GM19035 (cell line): ENCODE measurements around the gene HMGN3.
A peak's percentile ranks its signal among the peaks of the same experiment; 100 is the strongest.

Experiments
- ATAC-seq: cut with Tn5 transposase; IDR thresholded peaks from one replicate; pipeline ENCODE4 v1.9.1; 2021; ENCODE audit not compliant: unreplicated experiment

Gene HMGN3

DNA sequence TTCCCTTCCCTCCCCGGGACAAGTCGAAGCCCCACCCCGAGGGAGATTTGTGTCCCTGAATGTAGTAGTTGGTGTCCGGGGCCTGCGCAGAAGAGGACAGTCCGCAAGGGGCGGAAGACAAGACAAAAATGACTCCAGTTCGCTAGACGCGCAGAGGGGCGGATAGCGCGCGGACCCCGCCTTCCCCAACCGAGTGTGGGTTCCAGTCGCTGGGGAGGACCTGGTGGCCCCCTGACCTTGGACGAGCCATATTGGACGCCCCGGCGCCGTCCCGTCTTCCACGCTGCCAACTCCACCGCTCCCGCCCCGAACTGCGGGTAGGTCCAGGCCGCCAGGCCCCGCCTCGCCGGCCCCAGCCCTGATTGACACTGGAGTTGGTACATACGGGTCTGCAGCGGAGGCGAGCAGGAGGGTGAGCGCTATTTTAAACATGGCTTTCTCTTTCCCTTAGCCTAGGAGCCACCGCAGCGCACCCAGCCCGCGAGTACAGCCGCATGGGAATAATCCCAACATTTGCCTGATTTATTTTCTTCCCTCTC lies 802 bp downstream of the HMGN3 start:
- ATAC-seq, result peak; percentile 71

DNA sequence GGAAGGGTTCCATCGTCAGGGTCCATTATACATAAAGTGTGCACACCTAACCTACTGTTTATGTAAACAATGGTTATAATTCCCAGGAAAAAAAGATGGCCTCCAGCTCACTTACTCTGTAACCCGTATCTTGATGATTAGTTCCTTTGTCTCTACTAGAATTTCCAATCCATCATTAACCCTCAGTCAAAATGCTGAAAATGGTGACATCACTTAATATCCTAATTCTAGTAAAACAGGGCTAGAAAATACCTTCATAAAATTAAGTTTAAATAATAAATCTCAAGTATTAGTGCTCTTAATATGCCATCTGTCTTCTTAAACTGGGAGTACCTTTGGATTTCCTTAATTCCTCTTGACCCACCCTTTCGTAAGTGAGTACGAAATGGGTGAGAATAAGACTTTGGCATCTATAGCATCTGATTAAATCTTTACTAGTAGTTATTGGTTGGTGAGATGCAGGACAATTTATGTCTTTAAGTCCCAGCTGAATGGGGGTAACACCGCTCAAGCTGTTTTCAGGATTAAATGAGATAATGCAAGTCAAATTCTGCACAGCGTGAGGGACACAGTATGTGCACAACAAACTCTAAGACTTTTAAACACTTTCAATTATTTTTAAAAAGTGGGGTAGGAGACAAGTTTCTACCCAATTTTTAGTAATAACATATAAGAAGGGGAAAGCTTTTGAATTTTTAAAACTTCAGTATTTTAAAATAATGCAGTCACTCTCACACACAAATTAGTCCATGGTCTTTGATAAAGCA lies 1.6 kb downstream of the HMGN3 start:
- no peak for ATAC-seq

DNA sequence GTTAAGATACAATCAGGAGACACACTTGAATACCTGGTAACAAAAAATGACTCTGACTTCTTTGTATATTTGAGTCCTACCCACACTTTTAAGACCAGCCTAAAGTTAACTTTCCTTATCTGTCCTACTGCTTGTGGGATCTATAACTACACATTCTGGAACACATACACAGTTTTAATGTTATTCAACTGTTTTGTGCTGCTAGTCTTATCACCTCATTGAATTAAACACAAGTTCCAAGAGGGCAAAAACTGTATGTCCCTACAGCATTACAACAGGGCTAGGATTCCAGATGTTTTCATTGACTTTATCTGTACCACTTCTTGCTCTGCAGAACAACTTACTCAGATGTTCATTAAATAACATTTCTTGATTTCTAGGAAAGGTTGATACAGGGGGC lies 2.8 kb downstream of the HMGN3 start:
- no peak for ATAC-seq

- no peak for ATAC-seq
These were observed 3.4 kb downstream of the HMGN3 start for GRCh38 chr6:79231101-79231500.

GRCh38 chr6:79230149-79230548 lies 4.3 kb downstream of the HMGN3 start:
- ATAC-seq, result no peak

GRCh38 chr6:79227445-79227844 lies 7.0 kb downstream of the HMGN3 start:
- no peak for ATAC-seq

GRCh38 chr6:79226660-79227059 lies 7.8 kb downstream of the HMGN3 start:
- ATAC-seq, result no peak

DNA sequence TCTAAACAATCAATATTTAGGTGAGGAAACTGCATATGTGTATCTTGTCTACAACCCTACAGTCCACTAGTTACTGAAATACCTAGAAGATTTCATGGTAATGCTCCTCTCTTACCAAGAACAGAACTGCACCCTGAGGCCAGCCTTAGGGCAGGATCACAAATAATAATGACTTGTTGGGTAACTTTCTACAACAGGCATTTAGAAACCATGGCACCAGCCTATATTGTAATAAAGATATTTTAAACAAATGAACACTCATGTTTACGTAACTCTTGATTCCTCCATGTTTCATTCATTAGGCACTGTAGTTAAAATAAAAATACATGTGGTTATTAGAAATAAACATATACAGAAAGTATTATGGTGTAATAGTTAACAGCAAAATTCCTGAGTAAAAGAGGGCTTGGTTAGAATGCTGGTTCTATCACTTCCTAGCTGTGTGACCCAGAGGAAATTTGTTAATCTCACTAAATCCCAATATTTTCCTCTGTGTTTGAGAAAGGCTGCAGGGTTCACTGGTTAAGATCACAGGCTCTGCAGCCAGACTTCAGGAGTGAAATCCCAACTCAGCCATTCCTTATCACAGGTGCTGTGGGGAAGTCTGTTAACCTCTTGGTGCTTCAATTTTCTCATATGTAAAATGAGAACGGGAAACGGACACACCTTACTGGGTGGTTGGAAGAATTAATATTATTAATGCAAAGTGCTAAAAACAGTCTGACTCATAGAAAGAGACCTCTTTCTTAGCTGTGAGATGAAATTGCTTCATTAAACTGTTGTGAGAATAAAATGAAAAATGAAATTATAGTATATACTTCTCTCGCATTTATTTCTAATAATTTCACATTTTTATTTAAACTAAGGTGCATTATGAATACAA lies 8.5 kb downstream of the HMGN3 start:
- no peak for ATAC-seq

DNA sequence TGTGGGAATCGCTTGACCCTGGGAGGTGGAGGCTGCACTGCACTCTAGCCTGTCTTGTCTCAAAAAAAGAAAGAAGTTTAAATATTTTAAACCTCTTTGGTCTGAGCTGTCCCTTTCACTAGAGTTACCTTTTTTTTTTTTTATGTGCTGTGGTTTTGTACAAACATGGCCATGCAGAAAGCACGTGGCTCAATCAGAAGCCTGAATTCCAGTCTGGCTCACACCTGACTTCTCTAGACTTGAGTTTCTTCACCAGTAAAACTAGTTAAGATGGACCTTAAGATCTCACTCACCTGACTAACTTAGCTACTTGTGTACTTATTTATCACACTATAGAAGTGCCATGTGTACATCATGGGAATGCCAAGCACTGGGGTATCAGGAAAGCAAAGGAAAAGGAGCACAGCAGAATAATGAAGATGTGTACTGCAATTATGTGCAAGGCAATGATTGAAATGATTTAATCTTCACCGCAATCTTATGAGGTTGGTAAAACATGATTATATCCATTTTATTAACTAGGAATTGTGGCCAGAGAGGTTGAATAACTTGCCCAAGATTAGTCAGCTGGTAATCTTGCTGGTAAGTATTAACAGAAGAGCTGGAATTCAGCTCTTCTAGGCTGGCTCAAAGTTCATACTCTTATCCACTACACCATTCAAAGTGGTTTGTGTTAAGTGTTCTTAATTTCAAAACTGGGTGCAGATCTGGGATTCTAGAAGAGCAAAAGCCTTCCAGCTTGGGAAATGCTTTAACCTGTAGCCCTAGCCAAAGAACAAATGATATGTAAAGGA lies 10.7 kb downstream of the HMGN3 start:
- no peak for ATAC-seq

GRCh38 chr6:79215213-79215824 lies 19.2 kb downstream of the HMGN3 start:
- ATAC-seq, result no peak

GRCh38 chr6:79212859-79213258 lies 21.6 kb downstream of the HMGN3 start:
- no peak for ATAC-seq

- no peak for ATAC-seq
These were observed 25.7 kb downstream of the HMGN3 start for GRCh38 chr6:79208816-79209215.

DNA sequence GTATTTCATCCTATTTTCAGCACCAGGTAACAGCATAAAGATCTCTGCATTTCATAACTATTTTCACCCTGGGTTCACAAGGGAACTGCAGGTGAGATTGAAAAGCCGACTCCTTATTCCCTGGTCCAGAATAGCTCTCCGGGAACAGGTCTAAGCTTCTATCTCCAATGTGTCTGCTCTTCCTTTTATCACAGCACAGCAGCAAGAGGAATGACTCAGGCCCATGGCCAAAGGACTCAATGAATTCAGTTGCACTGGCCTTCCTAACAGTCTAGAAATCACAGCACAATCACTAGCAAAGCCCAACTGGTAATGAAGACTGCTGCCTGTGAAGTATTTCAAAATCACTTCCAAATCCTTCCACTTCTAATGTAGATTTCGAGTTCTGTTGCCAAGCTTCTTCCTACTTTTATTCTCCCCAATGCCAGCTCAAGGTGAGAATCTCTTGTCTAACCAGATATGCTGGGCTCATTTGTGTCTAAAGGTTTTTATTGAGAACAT lies 30.7 kb downstream of the HMGN3 start:
- no peak for ATAC-seq

DNA sequence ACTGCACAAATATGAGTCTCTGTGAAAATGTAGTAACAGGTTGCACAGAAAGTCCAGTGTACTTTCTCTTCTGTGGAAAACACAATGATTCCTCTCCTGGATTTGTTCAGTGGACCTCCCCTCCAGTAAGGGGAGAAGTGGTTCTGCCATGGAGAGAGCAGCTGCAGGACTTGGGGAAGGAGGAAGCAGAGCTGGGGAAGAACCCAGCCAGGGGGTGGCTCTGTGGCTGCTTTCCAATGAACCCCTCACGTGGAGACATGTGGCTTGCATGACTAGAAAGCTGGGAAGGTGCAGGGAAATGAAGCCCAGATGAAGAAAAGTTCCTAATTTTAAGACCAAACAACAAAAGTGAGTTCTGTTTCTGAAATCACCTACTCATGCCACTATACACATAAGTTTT lies 31.9 kb downstream of the HMGN3 start:
- ATAC-seq, result no peak

GRCh38 chr6:79201983-79202382 lies 32.5 kb downstream of the HMGN3 start:
- ATAC-seq, result no peak

DNA sequence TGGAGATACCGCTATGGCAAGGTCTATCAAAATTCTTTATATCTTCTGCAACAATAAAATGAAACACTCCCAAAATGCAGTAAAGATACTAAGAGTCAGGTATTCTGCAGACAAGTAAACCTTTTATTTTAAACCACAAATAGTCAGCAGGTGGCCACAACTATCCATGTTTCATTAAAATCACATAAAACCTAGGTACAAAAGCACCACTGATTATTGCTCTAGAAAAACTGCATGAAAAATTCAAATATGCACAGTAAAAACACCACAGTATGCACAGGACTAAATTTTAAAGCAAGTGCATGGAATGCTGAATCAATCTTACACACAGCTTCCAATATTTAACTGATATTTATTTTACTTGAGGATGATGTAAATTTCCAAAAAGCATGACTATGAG lies 33.3 kb downstream of the HMGN3 start:
- ATAC-seq, result no peak

GRCh38 chr6:79196912-79197311 lies 37.6 kb downstream of the HMGN3 start:
- no peak for ATAC-seq

GRCh38 chr6:79193971-79194370 lies 40.5 kb downstream of the HMGN3 start:
- ATAC-seq, result no peak

GRCh38 chr6:79189760-79190350 lies 44.6 kb downstream of the HMGN3 start:
- no peak for ATAC-seq

- ATAC-seq, result no peak
These were observed 45.5 kb downstream of the HMGN3 start for GRCh38 chr6:79188885-79189480.
